Pons (tissue), 1 donor: ENCODE measurements around the gene GINS1.
"Not testable (repeated sequence)": the region's sequence is repeated elsewhere in the genome, so short reads cannot be mapped to it uniquely, and the experiment has no call there.

ENCODE experiments used
- DNase-seq: peaks from one replicate; pipeline ENCODE4 v3.0.0-alpha.2; 2016; ENCODE audit warnings: low spot score

The GINS1 gene

DNA sequence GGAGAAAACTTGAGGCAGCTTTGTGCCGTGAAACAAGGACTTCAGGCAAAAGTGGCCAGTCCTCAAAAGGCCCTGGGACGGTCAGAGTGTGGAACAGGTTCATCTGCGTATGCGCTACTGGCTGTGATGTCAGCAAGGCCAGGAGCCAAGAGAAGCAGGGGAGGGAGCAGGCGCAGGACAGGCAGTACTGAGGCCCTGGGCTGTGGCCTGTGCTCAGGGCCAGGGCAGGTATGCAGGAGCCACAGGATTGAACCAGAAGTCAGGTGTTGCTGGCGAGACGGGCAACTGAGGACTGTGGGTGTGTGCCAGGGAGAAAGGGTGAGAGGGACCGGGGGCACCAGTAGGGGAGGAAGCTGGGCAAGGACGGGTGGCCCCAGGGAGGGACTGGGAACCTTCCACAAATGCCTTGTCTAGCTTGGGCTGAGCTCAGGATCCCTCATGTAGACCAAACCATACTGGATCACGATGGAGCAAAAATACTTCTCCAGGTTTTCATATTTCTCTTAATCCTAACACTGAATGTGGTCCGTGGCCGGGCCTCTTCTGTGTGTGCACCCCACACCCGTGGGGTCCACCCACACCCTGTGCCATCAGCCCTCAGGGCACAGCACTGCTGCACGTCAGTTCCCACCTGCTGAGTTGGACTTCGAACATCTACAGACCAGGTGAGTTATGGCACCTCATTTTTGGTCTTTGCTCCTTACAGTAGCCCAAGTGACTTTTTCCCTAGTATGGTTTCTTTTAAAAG lies 46.9 kb downstream of the GINS1 start:
- no peak for DNase-seq

DNA sequence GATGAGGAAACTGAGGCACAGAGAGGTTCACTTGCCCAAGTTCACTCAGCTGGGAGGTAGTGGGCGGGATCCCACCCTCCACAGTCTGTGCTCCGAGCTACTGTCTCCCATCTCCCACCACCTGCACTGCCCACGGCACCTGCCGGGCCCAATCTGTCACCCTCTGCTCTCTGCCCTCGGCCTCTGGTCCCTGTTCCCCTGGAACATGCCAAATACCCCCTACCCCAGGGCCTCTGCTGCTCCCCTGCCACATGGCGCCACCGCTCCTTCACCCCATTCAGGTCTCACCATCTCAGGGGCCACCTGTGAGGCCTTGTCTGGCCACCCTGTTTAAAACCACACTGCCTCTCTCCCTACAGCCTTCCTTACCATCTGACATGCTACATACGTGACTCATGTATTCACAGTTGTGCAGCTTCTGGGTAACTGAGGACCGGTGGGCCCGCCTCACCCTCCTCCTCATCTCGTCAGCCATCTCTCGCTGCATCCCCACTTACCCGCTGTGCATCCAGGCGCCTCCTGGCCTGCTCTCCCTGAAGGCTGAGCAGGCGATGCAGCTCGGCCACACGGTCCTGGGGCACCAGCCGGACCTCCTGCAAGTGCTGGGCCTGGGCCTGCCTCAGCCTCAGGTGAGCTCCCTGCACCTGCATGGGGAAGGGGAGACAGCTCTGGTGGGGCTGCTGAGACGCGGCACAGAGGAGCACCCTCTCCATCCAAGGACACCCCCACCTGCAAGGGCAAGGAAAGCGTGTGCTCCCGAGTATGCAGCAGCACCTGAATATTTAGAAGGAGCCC lies 50.6 kb downstream of the GINS1 start:
- DNase-seq = no peak

DNA sequence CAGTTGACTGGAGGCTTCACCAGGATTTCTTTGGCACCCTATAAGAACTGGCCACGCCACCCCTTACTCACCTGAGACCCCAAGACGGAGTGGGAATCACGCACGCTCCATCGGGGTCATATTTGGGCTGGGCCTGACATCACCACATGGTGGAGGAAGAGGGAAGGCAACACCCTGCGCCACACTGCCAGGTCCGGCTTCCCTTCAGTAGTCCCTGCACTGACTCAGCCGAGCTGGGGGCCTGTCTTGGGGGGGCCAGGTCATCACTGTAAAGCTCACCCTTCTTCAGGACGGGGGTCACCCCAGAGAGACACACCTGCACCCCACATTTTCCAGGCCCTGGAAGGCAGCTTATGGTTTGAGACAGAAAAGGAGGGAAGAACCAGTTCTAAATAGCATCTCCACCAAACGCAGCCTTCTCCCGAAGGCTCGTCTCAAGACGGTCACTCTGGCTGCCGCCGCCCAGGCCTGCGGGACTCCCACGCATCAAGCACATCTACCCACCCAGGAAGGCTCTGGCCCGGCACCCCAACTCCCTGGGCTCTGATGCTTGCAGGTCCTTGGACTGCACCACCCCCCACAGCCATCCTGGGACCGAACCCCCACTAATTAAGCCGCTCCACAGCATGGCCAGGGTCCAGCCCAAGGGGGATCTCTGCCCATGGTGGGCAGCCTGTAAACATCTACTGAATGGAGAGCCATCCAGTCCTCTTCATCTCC lies 51.8 kb downstream of the GINS1 start:
- DNase-seq = no peak

DNA sequence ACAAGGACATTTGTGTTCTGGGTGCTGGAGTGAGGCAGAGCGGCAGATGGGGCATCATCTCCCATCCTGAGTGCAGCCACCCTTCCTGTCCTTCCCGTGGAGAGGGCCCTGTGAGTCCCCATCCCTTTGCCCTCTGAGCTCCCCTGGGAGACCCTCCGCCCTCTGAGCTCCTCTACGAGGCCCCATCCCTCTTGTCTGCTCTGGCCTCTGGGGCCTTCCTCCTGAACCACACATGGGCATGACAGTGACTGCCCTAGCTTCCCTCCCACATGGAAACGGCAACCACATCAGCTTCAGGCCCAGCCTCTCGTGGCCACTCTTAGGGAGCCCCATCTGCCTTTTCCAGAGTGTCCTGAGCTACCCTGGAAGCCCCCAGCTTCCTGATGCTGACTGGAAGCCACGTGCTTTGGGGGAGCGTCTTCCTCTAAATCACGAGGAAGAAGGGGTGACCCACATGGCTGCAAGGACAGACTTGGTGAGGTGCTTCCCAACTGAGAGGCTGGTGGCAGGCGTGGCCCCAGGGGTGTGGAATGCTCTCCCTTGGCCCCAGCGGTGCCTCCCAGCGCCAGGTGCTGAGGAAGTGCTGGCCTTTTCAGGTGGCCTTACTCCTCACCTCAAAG lies 52.6 kb downstream of the GINS1 start:
- no peak for DNase-seq

DNA sequence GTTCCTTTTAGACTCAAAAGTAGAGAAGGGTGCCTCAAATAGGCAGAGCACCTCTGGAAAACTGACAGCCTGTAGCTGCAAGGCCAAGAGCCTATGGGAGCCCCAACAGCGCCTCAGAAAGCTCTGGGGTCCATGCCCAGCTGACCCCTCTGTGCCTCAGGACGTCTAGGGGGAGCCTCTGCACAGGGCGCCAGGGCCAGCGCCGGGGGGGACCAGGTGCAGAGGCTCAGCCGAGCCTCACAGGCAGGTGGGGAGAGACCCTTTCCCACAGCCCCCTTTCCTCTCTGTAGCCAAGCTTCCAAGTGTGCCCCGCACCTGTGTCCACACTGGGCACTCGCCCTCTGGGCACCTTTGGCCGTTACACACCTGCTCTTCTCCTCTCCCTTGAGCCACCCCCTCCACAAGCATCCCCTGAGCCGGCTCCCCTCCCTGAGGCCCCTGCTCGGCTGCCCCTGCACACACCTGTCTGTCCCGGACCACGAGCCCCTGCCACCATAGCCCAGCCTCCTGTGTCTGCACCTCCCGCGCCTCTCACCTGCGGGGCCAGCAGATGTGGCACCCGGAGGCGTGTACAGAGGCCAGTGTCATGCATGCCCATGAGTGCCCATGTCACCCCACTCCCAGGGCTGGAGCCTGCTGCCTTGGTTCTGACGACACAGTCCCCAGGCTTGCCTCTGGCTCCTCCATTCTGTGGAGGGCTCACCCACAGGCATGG lies 53.2 kb downstream of the GINS1 start:
- DNase-seq = no peak

DNA sequence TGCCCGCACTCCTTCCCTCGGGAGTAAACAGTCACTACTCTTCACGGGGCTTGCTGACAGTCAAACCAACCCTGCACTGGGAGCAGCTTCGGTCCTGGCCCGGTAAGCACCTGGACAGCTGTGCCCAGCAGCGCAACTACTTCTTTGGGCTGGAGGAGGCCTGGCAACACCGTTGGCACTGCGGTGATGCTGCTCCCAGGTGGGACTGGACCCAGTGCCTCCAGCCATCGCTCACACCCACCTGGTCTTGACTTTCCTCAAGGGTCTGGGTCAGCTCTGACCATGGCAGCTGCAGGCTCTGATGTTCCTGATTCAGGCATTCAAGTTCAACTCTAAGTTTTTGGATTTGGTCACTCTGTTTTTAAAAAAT lies 53.8 kb downstream of the GINS1 start:
- no peak for DNase-seq

DNA sequence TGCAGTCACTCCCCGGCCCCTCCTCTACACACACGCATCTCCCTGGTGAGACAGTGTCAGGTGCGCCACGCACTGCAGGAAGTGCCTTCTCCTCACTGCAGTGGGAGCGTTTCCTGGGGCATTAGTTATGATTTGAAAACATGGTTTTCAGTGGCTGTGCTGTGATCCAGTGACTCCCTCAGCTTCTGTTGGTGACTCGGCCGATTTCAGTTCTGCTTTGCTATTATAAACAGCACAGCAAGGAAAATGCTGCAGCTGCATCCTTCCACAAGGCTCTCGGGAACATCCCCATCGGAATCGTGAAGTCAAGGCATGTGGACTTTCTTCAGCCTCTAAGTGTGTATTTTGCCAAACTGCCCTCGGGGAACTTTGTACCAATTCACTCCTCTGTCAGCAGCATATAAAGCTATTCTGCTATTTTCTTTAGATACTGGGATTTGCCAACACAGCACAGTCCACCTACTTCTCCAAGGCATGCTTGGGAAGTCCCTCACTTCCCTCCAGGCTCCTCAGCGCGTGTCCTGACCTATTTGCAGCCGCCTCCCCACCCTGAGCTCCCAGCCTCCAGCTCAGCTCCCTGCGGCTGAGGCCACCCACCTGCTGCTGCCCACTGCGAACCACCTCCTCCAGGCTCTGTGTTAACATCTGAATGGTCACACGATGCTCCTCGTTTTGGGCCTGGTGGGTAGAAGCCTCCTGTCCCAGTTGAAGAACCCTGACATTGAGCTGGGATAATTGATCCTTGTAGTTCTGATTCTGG lies 54.5 kb downstream of the GINS1 start:
- no peak for DNase-seq

DNA sequence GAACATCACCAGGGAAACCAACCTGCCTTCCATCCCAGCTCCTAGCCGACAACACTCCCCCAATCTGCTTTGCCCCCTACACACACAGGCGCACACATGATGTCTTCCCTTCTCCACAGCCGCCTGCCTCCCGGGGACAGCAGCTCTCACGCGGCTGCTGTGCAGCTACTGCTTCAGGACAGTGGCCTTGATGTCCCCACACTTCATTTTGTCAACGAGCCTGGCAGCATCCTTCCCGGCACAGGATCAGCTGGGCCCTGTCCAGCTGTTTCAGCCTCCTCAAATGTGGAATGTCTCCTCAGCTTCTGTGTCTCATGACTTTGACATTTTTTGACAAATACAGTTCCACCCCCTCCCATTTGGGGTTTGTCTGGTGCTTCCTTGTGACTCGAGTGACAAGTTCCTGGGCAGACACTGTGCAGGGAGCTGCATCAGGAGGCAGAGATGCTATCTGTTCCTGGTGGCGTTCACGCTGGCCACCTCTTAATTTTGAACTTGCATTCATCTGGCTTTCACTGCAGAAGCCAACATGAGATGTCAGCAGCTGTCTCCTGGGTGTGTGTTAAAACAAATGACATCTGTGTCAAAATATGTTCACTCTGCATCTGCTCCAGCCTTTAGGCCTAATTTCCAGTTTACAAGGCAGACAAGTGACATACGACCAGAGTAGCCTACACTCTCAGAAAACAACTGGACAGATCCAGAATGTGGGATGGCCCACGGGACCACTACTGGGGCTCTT lies 57.2 kb downstream of the GINS1 start:
- no peak for DNase-seq

DNA sequence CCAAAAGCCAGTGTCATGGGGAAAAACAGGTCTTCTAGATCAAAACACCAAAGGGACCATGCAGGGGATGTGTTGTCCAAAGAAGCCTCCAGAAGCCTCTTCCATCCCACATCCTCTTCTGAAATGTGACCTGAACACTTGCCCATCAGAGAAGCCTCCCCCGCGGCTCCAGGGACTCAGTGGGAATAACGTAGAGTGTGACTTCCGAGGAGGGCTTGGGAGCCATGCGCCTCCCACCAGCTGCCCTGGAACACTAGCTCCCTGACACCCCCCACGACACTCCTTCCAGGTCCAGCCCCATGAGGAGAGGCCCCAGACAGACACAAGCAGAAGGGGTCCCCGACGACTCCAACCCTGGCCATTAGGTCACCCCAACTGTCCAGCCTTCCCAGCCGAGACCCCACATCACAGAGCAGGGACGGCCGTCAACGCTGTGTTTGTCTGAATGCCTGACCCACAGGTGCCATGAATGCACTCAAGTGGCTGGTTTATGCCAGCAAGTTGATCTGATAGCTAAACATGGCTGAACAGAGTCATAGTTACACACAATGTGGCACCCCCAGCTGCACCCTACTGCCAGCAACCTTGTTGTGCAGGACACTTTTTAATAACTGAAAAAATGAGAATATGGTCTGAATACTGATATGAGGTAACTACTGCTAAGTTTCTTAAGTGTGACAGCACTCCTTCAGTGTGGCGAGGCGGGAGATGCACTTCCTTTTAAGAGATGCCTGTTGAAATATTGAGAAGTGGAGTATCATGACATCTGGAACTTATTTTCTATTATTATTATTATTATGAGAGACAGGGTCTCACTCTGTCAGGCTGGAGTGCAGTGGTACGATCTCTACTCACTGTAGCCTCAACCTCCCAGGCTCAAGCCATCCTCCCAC lies 58.0 kb downstream of the GINS1 start:
- no peak for DNase-seq

DNA sequence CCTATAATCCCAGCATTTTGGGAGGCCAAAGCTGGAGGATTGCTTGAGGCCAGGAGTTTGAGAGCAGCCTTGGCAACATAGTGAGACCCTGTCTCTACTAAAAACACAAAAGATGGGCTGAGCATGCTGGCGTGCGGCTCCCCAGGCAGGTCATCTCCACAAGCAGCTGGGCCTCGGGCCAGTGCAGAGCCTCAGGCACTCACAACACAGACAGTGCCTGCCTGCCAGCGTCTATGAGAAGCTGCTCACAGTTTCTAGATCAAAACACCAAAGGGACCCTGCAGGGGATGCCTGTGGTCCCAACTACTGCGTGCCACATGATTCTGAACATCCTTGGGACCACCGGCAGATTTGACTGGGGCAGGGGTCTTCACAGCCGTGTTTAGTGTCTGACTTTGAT lies 59.4 kb downstream of the GINS1 start:
- DNase-seq = peak; percentile 30

DNA sequence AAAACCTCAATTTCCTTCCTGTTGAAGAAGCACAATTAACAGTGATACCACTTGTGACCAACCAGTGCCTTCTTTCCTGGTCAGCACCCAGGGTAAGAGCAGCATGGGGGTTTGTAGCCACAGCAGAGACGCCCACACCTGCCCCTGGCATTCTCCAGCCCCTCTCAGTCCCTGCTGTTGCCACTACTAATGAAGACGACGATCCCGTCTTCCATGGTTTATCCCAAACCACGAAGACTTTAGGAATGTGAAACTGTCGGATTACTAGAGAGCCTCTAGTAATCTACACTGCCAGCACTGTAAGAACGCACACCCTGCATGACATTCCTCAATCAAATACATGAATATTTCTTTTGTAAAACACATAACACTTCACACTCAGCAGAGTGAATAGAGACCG lies 60.0 kb downstream of the GINS1 start:
- DNase-seq = no peak

DNA sequence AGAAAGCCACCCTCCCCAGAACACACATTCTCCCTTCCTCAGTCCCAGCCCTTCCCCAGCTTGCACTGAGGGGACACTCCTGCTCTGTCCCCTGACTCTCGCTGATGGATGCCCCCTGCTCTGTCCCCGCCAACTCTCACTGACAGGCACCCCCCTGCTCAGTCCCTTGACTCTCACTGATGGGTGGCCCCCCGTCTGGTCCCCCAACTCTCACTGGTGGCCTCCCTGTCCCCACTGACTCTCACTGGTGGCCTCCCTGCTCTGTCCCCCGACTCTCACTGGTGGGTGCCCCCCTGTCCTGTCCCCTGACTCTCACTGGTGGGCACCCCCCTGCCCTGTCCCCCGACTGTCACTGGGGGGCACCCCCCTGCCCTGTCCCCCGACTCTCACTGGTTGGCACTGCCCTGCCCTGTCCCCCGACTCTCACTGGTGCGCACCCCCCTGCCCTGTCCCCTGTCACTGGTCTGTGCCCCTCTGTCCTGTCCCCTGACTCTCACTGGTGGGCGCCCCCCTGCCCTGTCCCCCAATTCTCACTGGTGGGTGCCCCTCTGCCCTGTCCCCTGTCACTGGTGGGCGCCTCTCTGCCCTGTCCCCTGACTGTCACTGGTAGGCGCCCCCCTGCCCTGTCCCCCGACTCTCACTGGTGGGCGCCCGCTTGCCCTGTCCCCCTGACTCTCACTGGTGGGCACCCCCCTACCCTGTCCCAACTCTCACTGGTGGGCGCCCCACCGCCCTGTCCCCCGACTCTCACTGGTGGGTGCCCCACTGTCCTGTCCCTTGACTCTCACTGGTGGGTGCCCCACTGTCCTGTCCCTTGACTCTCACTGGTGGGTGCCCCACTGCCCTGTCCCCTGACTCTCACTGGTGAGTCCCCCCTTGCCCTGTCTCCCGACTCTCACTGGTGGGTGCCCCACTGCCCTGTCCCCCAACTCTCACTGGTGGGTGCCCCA lies 60.9 kb downstream of the GINS1 start:
- DNase-seq = no peak

DNA sequence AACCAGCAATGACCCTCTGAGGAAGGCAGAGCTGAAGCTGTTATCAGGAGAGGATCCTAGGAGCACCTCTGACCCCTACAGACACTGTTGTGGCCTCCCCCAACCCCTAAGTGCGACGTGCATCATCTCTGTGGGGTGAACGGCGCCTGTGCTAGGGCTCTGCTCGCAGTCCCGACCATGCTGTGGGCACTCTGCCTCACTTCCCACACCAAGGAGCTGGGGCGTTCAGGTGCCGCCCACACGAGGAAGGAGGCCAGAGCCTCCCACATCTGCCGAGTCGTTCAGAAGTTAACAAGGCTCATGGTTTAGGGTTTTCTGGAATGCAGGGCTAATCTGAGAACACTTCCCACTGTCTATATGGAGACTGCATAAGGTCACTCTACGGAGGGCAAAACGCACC lies 62.1 kb downstream of the GINS1 start:
- no peak for DNase-seq

DNA sequence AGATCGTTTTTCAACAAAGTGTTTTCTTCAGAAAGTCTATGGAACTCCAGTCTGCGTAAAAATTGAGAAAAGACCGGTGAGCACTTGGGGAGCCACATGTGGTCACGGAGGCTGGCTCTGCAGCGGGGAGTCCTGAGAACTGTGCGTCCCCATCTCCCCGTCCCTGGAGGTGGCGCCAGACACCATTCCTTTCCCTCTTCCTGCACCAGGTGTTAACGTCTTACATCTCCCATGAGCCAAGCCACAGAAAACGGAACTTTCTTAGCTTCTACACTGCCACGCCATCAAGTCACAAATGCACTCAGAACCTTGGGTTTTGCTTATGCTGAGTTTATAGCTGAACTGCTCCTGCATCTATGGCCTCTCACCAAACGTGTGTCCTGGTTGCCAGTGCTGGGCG lies 62.6 kb downstream of the GINS1 start:
- no peak for DNase-seq

DNA sequence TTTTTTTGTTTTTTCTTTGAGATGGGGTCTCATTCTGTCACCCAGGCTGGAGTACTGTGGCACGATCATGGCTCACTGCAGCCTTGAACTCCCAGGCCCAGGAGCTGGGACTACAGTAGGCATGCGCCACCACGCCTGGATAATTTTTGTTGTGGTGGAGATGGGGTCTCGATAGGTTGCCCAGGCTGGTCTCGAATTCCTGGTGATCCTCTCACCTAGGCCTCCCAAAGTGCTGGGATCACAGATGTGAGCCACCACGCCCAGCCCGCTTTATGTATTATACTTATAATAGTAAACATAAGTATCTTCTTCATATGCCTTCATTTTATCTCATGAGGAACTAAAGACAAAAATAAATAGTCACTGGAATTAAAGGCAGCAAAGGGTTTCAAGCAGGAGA lies 63.5 kb downstream of the GINS1 start:
- no peak for DNase-seq

DNA sequence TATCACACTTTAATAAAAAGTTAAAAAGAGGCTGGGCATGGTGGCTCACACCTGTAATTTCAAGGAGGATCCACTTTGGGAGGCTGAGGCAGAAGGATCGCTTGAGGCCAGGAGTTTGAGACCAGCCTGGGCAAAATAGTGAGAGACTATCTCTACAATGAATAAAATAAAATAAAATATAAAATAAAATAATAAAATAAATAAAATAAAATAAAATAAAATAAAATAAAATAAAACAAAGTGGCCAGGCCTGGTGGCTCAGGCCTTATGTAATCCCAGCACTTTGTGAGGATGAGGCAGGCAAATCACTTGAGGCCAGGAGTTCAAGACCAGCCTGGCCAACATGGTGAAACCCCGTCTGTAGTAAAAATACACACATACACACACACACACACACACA lies 65.8 kb downstream of the GINS1 start:
- not testable (repeated sequence) for DNase-seq

DNA sequence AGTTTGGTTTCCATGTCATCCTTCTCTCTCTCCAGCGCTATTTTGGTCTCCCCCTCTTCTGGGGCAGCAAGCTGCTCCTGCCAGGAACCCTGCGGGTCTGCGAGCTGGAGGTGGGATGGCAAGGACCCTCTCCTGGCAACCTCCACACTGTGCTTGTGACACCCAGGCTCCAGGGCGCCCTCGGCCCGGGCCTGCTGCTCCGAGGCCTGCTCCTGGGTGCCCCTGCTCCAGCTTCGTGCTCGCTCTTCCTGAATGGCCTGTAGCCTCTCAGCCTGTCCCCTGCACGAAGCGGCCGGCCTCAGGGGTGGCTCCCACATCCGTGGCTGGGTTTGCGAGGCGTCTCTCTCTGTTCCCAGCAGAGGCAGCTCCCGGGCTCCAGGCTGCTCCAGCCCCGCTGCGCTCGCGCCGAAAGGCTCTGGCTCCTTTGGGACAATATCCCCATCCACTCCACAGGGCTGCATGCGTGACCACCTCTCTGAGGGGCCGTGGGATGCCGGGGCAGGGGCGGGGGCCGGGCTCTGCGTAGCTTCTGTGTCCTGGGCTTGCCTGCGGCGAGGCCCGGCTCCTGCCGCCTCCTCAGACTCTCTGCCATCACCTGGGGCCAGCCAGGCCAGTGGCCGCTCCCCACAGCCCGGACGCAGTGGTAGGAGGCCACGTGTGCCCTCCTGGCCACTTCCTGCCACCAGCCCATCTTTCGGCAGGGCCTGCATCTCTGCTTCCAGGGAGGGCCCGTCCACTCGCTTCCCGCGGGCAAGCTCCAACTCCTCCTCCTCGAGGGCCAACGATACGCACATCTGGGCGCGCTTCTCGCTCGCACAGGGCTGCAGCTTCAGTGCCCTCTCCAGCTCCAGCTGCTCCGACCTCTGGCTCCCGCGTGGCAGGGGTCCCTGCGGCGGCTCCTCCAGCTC lies 68.9 kb downstream of the GINS1 start:
- no peak for DNase-seq
